K562 (cell line): ENCODE data around the gene YPEL1. TPM values are rescaled to one million over a fixed set of nuclear protein-coding genes. Genes with fewer than 3 reads are reported as not detected.

ENCODE experiments used
- ATAC-seq: fragments of 200-7000 bp; cut with Tn5 transposase; 3 replicates; pipeline ENCODE4 v1.9.1; 2020; ENCODE audit warnings: moderate library complexity
- BruUV-seq: library from RNA; stranded (reverse); fragments of 400-500 nt; replicated peaks from 2 replicates; lab custom pipeline; 2021; lab: Mats Ljungman, UMichigan
- CTCF ChIA-PET: fragments of 300-600 bp; formaldehyde crosslinking; extraction: SDS; loops from one replicate; lab custom pipeline; 2021; ENCODE audit warnings: low intra/inter-chr PET ratio; lab: Yijun Ruan, JAX
- POLR2A ChIA-PET: fragments of 300-600, 350-650 bp; sonication (Branson Sonifier 250); formaldehyde crosslinking; extraction: SDS; loops from one replicate; lab custom pipeline; 2021; ENCODE audit warnings: antibody characterized with exemption, inconsistent platforms; lab: Yijun Ruan, JAX
- DNase-seq, 4 experiments: peaks; one replicate each; pipeline versions ENCODE4 v3.0.0 to v3.0.0-alpha.2; 2011 to 2018; ENCODE audit warnings: low spot score in 3 of 4, mixed read lengths in 3 of 4; ENCODE audit errors: extremely low read depth in 1 of 4
- FAIRE-seq: peaks from 2 replicates; lab custom pipeline; 2011; peaks lifted over from hg19 to GRCh38; lab: Jason Lieb, UNC
- H2AFZ ChIP-seq: 2 replicates; pipeline ENCODE4 v1.6.0; 2011; ENCODE audit warnings: low read depth, low read length, control low read depth, inconsistent platforms
- H3K27ac ChIP-seq: fragments of 200-600 bp; 3 replicates; pipeline ENCODE4 v1.8.0; 2011; ENCODE audit warnings: low read depth, mild to moderate bottlenecking, control low read depth, inconsistent platforms, low read length, moderate library complexity, mixed read lengths; ENCODE audit errors: extremely low read depth
- H3K27me3 ChIP-seq, 2 experiments: fragments of 300-600 bp in 1 of 2; 2 replicates in 1 of 2; 3 replicates in 1 of 2; pipeline versions ENCODE4 v1.6.0 to v1.8.0; 2011; ENCODE audit warnings: inconsistent platforms in 2 of 2, low read length in 2 of 2, mild to moderate bottlenecking in 1 of 2, mixed read lengths in 1 of 2, moderate library complexity in 1 of 2; ENCODE audit not compliant: control insufficient read depth in 2 of 2, insufficient read depth in 2 of 2
- H3K36me3 ChIP-seq: fragments of 300-600 bp; 3 replicates; pipeline ENCODE4 v1.8.0; 2011; ENCODE audit warnings: mild to moderate bottlenecking, low read length, inconsistent platforms; ENCODE audit not compliant: control insufficient read depth, insufficient read depth
- H3K4me1 ChIP-seq, 2 experiments: fragments of 200-600 bp in 1 of 2; replicated peaks in 1 of 2; 2 replicates in 1 of 2; 3 replicates in 1 of 2; pipeline versions ENCODE4 v1.5.1 to v1.8.0; 2011; ENCODE audit warnings: inconsistent platforms in 2 of 2, low read length in 2 of 2, mild to moderate bottlenecking in 1 of 2, mixed read lengths in 1 of 2, moderate library complexity in 1 of 2; ENCODE audit not compliant: control insufficient read depth in 2 of 2, insufficient read depth in 2 of 2
- H3K4me2 ChIP-seq: 2 replicates; pipeline ENCODE4 v1.6.1; 2011; ENCODE audit warnings: low read length, control low read depth, inconsistent platforms, mixed read lengths; ENCODE audit not compliant: insufficient read depth
- H3K4me3 ChIP-seq: fragments of 200-600 bp; sonication (generic), shearing (Covaris generic); 2 replicates; pipeline ENCODE4 v1.5.1; 2016; ENCODE audit warnings: control low read depth, inconsistent platforms
- H3K79me2 ChIP-seq: fragments of 200-600 bp; 3 replicates; pipeline ENCODE4 v1.8.0; 2011; ENCODE audit warnings: low read length, inconsistent platforms; ENCODE audit not compliant: control insufficient read depth, insufficient read depth
- H3K9ac ChIP-seq, 2 experiments: 2 replicates each; pipeline versions ENCODE4 v1.6.0 to v1.6.1; 2011; ENCODE audit warnings: low read depth in 2 of 2, low read length in 2 of 2, control low read depth in 1 of 2, inconsistent platforms in 1 of 2, mild to moderate bottlenecking in 1 of 2, mixed read lengths in 1 of 2; ENCODE audit not compliant: insufficient read depth in 1 of 2
- H3K9me1 ChIP-seq: one replicate; pipeline ENCODE4 v1.6.0; 2011; ENCODE audit warnings: inconsistent platforms, mild to moderate bottlenecking, low read length, moderate library complexity; ENCODE audit not compliant: control insufficient read depth, insufficient read depth
- H3K9me3 ChIP-seq: replicated peaks from 2 replicates; pipeline ENCODE4 v1.5.1; 2011; ENCODE audit warnings: low read depth, low read length, inconsistent platforms; ENCODE audit not compliant: control insufficient read depth, insufficient read depth
- H4K20me1 ChIP-seq: replicated peaks from 2 replicates; pipeline ENCODE4 v1.6.1; 2011; ENCODE audit warnings: low read length, inconsistent platforms, mixed read lengths; ENCODE audit not compliant: control insufficient read depth, insufficient read depth
- SNIP1 ChIP-seq: fragments of 450-650 bp; IDR thresholded peaks from 2 replicates; pipeline ENCODE4 v1.7.1; 2017; ENCODE audit warnings: low read depth, mild to moderate bottlenecking
- STAT6 ChIP-seq: sonication (generic); formaldehyde crosslinking; IDR thresholded peaks from 2 replicates; pipeline ENCODE4 v1.8.1; 2023; ENCODE audit warnings: mild to moderate bottlenecking, missing genetic modification reagents
- ZBED1 ChIP-seq: IDR thresholded peaks from 2 replicates; pipeline ENCODE4 v1.6.1; 2014
- ZC3H11A ChIP-seq: IDR thresholded peaks from 2 replicates; pipeline ENCODE4 v1.6.1; 2012; ENCODE audit warnings: low read depth, low read length, improper control_type of control experiment
- WGBS: fragments of 100-300 bp; shearing (Covaris generic); methylation state at CpG from one replicate; pipeline ENCODE4 v1.1.6; 2016; ENCODE audit warnings: low coverage, mixed read lengths; ENCODE audit not compliant: insufficient coverage; ENCODE audit errors: missing lambda C conversion rate; 5-methylcytosine and 5-hydroxymethylcytosine counted together
- in situ Hi-C: fragments of 300-500 bp; cut with MboI; formaldehyde crosslinking; loops from 4 replicates; pipeline ENCODE4 v1.15.0; 2018; ENCODE audit warnings: inconsistent platforms, mixed read lengths
- intact Hi-C: fragments of 100-400 bp; cut with micrococcal nuclease; formaldehyde crosslinking; loops from 2 replicates; pipeline ENCODE4 v1.14.2; 2022
- polyA plus RNA-seq, 8 experiments: library from polyadenylated mRNA; depleted of rRNA in 4 of 8; stranded (reverse) in 5 of 8; unstranded in 3 of 8; fragments of >200 nt; fragmentation: Nextera tagmentation in 2 of 8; fragmentation: Illumina TruSeq in 1 of 8; extraction: Ambion mirVana in 2 of 8; extraction: Trizol in 1 of 8; gene quantifications; 2 replicates each; pipeline versions ENCODE4 v1.2.1 to v1.2.3, GENCODE V29; 2011 to 2014; ENCODE audit warnings: inconsistent platforms in 1 of 8, missing spikeins in 1 of 8
- total RNA-seq, 7 experiments: library from RNA; depleted of rRNA in 6 of 7; stranded (reverse); fragments of >200 nt in 6 of 7; fragmentation: Illumina TruSeq in 2 of 7; extraction: Trizol in 2 of 7; gene quantifications; 2 replicates each; pipeline versions ENCODE4 v1.2.1 to v1.2.3, GENCODE V29; 2011 to 2021; ENCODE audit warnings: low replicate concordance in 1 of 7

YPEL1 gene
- total and polyA plus RNA-seq, 9 of the 15 experiments (the other 6 are each of a cell fraction or from before 2014, with no cell fraction given): 0.07 to 2.2 (median 0.46) TPM

- POLR2A ChIA-PET: interaction anchor here (0.5 to 7.5 kb wide), 13 partner anchors 8 to 239 kb away, joined by 3 to 71 read pairs (median 7); partner anchors contain the start of genes SDF2L1 and YPEL1
- CTCF ChIA-PET: interaction anchor here (0.7 to 12.1 kb wide), 3 partner anchors 230 to 244 kb away, joined by 6 to 609 read pairs (median 10); partner anchors contain the start of gene PPM1F
Observed at GRCh38 chr22:21708960-21709359, 26.6 kb downstream of the YPEL1 start.

More at GRCh38 chr22:21708960-21709359, 26.6 kb downstream of the YPEL1 start:
- Histone ChIP-seq H2AFZ (no peak overlapping the region), H3K9me3 (no peaks in the 10 kb centered on the region)
- TF ChIP-seq ZBED1 (no peak), SNIP1 (no peak), ZC3H11A (peak; percentile 16; the same call in 1 of the 2 replicates), STAT6 (CRISPR knock-in tag) (0 out of 2 replicates have a peak, but pooled peaks have one; percentile 29)
- TF ChIP-seq, all 486 proteins: peak for 2
- Histone ChIP-seq H3K4me1 (peaks cover 8 to 15% of the 10 kb centered on the region in 2 experiments; a peak in 4 of 5 replicates), H3K4me3 (no peak overlapping the region), H3K4me2 (no peak overlapping the region), H4K20me1 (peaks cover 28% of the 10 kb centered on the region), H3K27me3 (peaks cover 33 to 61% of the 10 kb centered on the region in 2 experiments), H3K9me1 (no peaks in the 10 kb centered on the region), H3K36me3 (no peaks in the 10 kb centered on the region), H3K27ac (no peak overlapping the region), H3K9ac (peak overlapping the region in 1 of 2 experiments; percentile 9; a peak in 1 of 4 replicates), H3K79me2 (no peaks in the 10 kb centered on the region)
- DNase-seq: no peak
- in situ Hi-C loops (no loop called here), intact Hi-C loops (no loop called here)
- 19% methylated on average over 6 of the region's 6 CpGs for WGBS
- no peak for ATAC-seq
- BruUV-seq: no TSS peak
- no peak for FAIRE-seq
